NK-92 treated with Interleukin-12 subunit alpha and Interleukin-12 subunit beta, amount 100 ng/mL, for 24 hours (cell line): Measurements from ENCODE around the gene TTLL10.

ENCODE experiments used
- DNase-seq: peaks from one replicate; lab custom pipeline; 2025; lab: John Stamatoyannopoulos, UW

TTLL10 gene

DNA sequence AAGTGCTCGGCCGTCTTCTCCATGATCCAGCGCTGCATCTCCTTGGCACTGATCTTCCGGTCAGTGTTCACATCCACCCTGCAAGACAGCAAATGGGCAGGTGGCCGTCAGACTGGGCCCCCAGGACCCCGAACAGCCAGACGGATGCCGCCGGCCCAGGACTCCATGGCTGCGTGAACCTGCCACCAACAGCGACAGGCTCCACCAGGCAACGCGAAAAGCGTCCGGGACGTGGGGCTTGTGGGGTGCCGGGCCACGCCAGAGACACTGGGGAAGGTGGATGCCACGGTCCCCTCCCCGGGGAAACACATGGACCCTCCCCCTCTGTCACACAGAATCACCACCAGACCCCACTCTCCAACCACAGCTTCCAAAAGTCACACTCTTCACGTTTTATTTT lies 50.2 kb downstream of the TTLL10 start:
- no peak for DNase-seq

GRCh38 chr1:1225238-1225845 lies 51.7 kb downstream of the TTLL10 start:
- DNase-seq, result no peak

DNA sequence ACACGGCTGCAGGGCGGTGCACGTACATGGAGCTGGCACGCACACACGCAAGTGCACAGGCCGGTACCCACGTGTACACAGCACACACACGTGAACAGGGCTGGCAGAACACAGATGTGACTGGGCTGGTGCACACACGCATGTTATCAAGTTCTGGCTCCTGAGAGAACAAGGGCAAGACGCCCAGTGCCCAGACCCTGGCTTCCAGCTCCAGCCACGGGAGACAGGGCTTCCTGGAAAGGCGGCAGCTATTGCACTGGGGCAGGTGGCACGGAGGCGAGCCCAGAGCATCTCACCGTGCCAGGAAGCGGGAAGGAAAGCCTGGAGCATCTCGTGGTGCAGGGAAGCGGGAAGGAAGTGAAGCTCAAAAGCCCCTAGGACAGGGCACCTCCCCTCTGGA lies 52.2 kb downstream of the TTLL10 start:
- DNase-seq, result no peak

DNA sequence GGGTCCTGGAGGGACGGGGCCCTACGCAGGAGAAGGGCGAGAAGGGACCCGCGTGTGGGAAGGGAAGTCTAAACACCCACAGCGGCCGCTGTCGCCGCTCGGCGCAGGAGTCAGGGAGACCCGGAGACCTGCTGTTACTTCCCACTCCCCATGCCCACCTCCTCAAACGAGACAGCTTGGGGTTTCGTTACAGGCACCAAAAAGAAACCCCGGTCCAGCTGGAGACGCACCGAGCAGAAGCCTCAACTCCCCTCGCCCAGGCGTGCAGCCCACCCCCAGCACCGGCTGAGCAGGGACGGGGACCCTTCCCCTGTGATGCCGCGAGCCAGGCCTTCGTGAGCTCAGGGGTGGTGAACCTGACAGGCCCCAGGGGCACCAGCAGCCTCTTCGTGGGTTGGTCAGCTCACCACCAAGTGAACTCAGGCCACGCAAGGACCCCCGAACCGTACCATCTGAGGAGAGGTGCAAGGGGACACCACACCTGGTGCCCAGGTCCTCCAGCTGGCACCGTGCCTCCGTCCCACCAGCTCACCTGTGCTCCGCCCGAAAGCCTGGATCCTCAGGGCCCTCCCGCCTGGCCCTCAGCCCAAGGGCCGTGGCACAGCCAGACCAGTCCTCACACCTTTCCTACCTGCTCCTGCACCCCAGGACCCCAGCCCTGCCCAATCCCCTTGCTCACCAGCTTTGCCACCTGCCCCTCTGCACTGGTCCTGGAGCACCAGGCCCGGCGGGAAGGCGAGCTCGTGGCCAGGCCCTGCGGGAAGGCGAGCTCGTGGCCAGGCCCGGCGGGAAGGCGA lies 53.1 kb downstream of the TTLL10 start:
- DNase-seq, result no peak

DNA sequence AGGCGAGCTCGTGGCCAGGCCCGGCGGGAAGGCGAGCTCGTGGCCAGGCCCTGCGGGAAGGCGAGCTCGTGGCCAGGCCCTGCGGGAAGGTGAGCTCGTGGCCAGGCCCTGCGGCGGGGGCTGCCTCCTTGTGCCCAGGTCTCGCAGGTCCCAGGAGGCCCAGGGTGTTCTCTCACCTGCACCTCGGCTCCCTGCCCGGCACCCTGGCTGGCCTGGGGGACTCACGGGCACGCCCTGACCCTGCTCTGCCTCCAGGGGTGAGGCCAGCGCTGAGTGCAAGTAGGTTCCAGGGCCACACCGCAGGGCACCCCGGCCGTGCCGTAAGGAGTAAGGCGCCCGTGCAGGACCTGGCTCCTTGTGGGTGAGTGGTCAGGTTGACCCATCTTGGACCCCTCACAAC lies 53.7 kb downstream of the TTLL10 start:
- no peak for DNase-seq

- DNase-seq, result no peak
Observed at GRCh38 chr1:1228187-1228586, 54.5 kb downstream of the TTLL10 start.

- DNase-seq, result no peak
Observed at GRCh38 chr1:1228596-1229321, 55.1 kb downstream of the TTLL10 start.

- no peak for DNase-seq
Observed at GRCh38 chr1:1229770-1230169, 56.1 kb downstream of the TTLL10 start.

- no peak for DNase-seq
Observed at GRCh38 chr1:1230656-1231399, 57.1 kb downstream of the TTLL10 start.

GRCh38 chr1:1231400-1232207 lies 57.9 kb downstream of the TTLL10 start, which contains the start of gene SDF4:
SDF4 (minus strand) TSS chr1:1232001; CDS start chr1:1228772, 3,229 bp downstream.
- peak; percentile 94 for DNase-seq

DNA sequence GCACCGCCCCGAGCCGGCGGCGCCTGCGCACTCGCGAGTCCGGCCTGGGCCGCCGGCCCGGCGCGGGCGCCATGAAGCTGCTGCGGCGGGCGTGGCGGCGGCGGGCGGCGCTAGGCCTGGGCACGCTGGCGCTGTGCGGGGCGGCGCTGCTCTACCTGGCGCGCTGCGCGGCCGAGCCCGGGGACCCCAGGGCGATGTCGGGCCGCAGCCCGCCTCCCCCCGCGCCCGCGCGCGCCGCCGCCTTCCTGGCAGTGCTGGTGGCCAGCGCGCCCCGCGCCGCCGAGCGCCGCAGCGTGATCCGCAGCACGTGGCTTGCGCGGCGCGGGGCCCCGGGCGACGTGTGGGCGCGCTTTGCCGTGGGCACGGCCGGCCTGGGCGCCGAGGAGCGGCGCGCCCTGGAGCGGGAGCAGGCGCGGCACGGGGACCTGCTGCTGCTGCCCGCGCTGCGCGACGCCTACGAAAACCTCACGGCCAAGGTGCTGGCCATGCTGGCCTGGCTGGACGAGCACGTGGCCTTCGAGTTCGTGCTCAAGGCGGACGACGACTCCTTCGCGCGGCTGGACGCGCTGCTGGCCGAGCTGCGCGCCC lies 58.6 kb downstream of the TTLL10 start, which contains the start of gene B3GALT6:
Gene B3GALT6, plus strand, starts transcription at position 30 of the 588 bp plus-strand sequence. Its CDS starts 42 bp downstream, at position 72.
- DNase-seq, result no peak

DNA sequence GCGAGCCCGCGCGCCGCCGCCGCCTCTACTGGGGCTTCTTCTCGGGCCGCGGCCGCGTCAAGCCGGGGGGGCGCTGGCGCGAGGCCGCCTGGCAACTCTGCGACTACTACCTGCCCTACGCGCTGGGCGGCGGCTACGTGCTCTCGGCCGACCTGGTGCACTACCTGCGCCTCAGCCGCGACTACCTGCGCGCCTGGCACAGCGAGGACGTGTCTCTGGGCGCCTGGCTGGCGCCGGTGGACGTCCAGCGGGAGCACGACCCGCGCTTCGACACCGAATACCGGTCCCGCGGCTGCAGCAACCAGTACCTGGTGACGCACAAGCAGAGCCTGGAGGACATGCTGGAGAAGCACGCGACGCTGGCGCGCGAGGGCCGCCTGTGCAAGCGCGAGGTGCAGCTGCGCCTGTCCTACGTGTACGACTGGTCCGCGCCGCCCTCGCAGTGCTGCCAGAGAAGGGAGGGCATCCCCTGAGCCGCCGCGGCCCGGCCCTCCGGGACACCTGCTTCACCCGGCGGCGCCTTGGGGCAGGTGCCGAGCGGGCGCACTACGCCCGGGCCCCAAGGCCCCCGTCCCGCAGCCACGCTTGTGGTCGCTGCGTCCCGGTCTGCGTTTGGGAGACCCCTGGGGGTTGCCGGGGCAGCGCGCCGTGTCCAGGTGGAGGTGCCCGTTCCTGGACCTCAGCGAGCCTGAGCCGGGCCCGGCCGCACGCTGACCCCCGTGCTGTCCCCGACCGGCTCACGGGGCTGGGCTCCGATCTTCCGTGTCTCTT lies 59.3 kb downstream of the TTLL10 start:
- DNase-seq, result no peak

DNA sequence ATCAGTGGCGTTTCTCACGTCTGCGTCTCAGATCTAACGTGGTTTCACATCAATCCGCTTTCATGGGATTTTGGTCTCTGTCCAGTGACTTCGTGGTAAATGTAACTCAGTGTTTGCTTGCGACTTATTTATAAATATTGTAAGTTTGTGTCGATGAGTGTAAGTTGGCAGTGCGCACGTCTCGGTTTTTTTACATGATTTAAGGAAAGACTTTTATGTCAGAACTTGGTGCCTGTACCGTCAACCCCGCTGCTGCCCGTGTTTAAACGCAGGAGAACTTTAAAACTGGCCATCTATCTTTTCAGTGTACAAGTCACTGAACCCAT lies 59.9 kb downstream of the TTLL10 start:
- DNase-seq, result no peak

DNA sequence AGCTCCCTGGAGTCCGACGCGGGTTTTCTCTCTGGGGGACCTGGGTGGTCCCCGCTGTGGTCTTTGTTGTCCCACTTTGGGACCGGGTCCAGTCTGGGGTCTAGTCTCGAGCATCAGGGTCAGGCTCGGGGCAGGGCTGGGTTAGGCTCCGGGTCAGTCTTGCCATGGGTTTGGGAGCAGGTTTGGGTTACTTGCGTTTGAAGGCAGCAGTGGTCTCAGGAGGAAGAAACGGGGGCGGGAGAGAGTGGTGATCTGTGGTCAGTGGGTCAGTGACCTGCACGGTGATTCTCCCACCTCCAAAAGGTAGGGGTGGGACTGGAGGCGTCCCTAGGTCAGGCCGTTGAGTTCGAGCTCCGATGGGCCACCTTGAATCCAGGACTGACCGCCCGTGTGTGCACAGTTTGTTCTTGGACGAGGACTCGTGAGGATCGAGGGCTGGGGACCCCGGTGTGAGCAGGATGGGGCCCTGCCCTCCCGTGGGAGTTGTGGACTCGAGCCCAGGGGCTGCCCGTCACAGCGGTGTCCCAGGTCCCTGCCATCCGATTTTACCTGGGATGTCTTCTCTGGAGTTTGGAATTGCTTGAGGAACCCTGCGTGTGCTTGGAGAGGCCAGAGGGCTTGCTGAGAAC lies 60.6 kb downstream of the TTLL10 start:
- DNase-seq, result no peak

GRCh38 chr1:1235016-1235744 lies 61.5 kb downstream of the TTLL10 start:
- DNase-seq, result no peak

GRCh38 chr1:1236176-1236763 lies 62.6 kb downstream of the TTLL10 start:
- no peak for DNase-seq

- DNase-seq, result no peak
Observed at GRCh38 chr1:1236945-1237873, 63.5 kb downstream of the TTLL10 start.
